ENCODE data around the gene RLBP1. TPM values are rescaled to one million over a fixed set of nuclear protein-coding genes. Genes with fewer than 3 reads are reported as not detected.

The RLBP1 gene
- total and polyA plus RNA-seq, 10 donors: not detected

- H3K4me3 ChIP-seq: no peak overlapping the region
- DNase-seq: peak; percentile 76
- H3K36me3 ChIP-seq: peaks cover 3 to 66% (median 20%) of the 10 kb centered on the region in 6 donors
- 59 to 68% (median 63%) methylated on average over 12 of the region's 12 CpGs for WGBS, 5 donors
- peak overlapping the region in 2 of 8 donors; percentile 42 to 78 for H3K27ac ChIP-seq
- intact Hi-C loops (cut with DNase I; ENCODE audit: low total_unique reads): loop anchor here (10.0 kb wide), 1 partner anchor 267 kb away; no protein-coding TSS in a partner anchor
- TF ChIP-seq POLR2AphosphoS5 (IDR thresholded peaks at IDR 0.05): peak in 1 of 3 donors; percentile 9
- peak; percentile 30 to 81 (median 63) for TF ChIP-seq CTCF (IDR thresholded peaks at IDR 0.05 in 8 of 11, conservative IDR thresholded peaks at IDR 0.05 in 3 of 11)
- no peak for TF ChIP-seq POLR2A (IDR thresholded peaks at IDR 0.05)
- H3K4me1 ChIP-seq: peaks cover 8 to 46% (median 25%) of the 10 kb centered on the region in 6 donors
- H3K9me3 ChIP-seq: no peaks in the 10 kb centered on the region
- H3K27me3 ChIP-seq (replicated peaks in 1 of 7): no peaks in the 10 kb centered on the region
Observed at GRCh38 chr15:89171136-89172072, 50.0 kb downstream of the RLBP1 start.

GRCh38 chr15:89170364-89170763 is 51.0 kb downstream of the RLBP1 start:
- intact Hi-C loops (cut with DNase I; ENCODE audit: low total_unique reads): loop anchor here (10.0 kb wide), 1 partner anchor 266 kb away; no protein-coding TSS in a partner anchor
- no peaks in the 10 kb centered on the region for H3K27me3 ChIP-seq (replicated peaks in 1 of 7)
- H3K4me1 ChIP-seq: peaks cover 10 to 56% (median 33%) of the 10 kb centered on the region in 6 donors
- DNase-seq: no peak
- peaks cover 0 to 55% (median 10%) of the 10 kb centered on the region in 6 donors for H3K36me3 ChIP-seq
- no peak for TF ChIP-seq CTCF (IDR thresholded peaks at IDR 0.05 in 8 of 11, conservative IDR thresholded peaks at IDR 0.05 in 3 of 11)
- no peak for TF ChIP-seq POLR2A (IDR thresholded peaks at IDR 0.05)
- TF ChIP-seq POLR2AphosphoS5 (IDR thresholded peaks at IDR 0.05): no peak
- H3K27ac ChIP-seq: peak overlapping the region in 1 of 8 donors; percentile 78
- no peaks in the 10 kb centered on the region for H3K9me3 ChIP-seq
- H3K4me3 ChIP-seq: no peak overlapping the region
- 95 to 100% (median 98%) methylated on average over 3 of the region's 3 CpGs for WGBS, 5 donors

GRCh38 chr15:89168316-89168833 is 53.0 kb downstream of the RLBP1 start:
- TF ChIP-seq POLR2AphosphoS5 (IDR thresholded peaks at IDR 0.05) (no peak), POLR2A (IDR thresholded peaks at IDR 0.05) (no peak), CTCF (IDR thresholded peaks at IDR 0.05 in 8 of 11, conservative IDR thresholded peaks at IDR 0.05 in 3 of 11) (no peak)
- intact Hi-C loops (cut with DNase I; ENCODE audit: low total_unique reads): no loop called here
- DNase-seq: no peak
- Histone ChIP-seq H3K27ac (peak overlapping the region in 5 of 8 donors; percentile 7 to 78 (median 71)), H3K4me3 (no peak overlapping the region), H3K27me3 (replicated peaks in 1 of 7) (no peaks in the 10 kb centered on the region), H3K36me3 (peaks cover 0 to 55% (median 6%) of the 10 kb centered on the region in 6 donors), H3K4me1 (peaks cover 14 to 64% (median 33%) of the 10 kb centered on the region in 6 donors), H3K9me3 (no peaks in the 10 kb centered on the region)
